Mesendoderm (in vitro differentiated cells): Measurements from ENCODE around the gene SIK1.
"Not testable (repeated sequence)": the region's sequence is repeated elsewhere in the genome, so short reads cannot be mapped to it uniquely, and the experiment has no call there.

Experiments used
- DNase-seq: peaks from one replicate; pipeline ENCODE4 v3.0.0; 2013
- H2AK5ac ChIP-seq: 2 replicates; pipeline ENCODE4 v1.6.1; 2013; ENCODE audit warnings: low read length, inconsistent platforms
- H2BK120ac ChIP-seq: 2 replicates; pipeline ENCODE4 v1.6.1; 2013; ENCODE audit warnings: low read depth, mild to moderate bottlenecking, low read length, moderate library complexity, mixed read lengths
- H2BK15ac ChIP-seq: replicated peaks from 2 replicates; pipeline ENCODE4 v1.6.1; 2013; ENCODE audit warnings: low read depth, mild to moderate bottlenecking, moderate library complexity
- H2BK5ac ChIP-seq: 2 replicates; pipeline ENCODE4 v1.6.1; 2013; ENCODE audit warnings: low read length, inconsistent platforms
- H3K18ac ChIP-seq: 2 replicates; pipeline ENCODE4 v1.6.1; 2013; ENCODE audit warnings: mild to moderate bottlenecking, low read length, mixed read lengths
- H3K23ac ChIP-seq: one replicate; pipeline ENCODE4 v1.6.1; 2013; ENCODE audit warnings: low read length
- H3K27ac ChIP-seq: 2 replicates; pipeline ENCODE4 v1.5.1; 2013; ENCODE audit warnings: low read depth, mild to moderate bottlenecking, inconsistent platforms, low read length, moderate library complexity
- H3K27me3 ChIP-seq: 2 replicates; pipeline ENCODE4 v1.6.1; 2013; ENCODE audit warnings: low read length, control low read depth, mild to moderate bottlenecking, inconsistent platforms; ENCODE audit not compliant: insufficient read depth, poor library complexity
- H3K36me3 ChIP-seq: 2 replicates; pipeline ENCODE4 v1.6.1; 2013; ENCODE audit warnings: low read length, inconsistent platforms; ENCODE audit not compliant: control insufficient read depth, insufficient read depth
- H3K4ac ChIP-seq: one replicate; pipeline ENCODE4 v1.6.1; 2013; ENCODE audit warnings: low read depth, mild to moderate bottlenecking, low read length, moderate library complexity
- H3K4me1 ChIP-seq: 2 replicates; pipeline ENCODE4 v1.6.1; 2013; ENCODE audit warnings: low read depth, low read length, inconsistent platforms; ENCODE audit not compliant: control insufficient read depth
- H3K4me2 ChIP-seq: 2 replicates; pipeline ENCODE4 v1.6.1; 2013; ENCODE audit warnings: low read length
- H3K4me3 ChIP-seq: 2 replicates; pipeline ENCODE4 v1.5.1; 2013; ENCODE audit warnings: mild to moderate bottlenecking, low read length
- H3K56ac ChIP-seq: one replicate; pipeline ENCODE4 v1.6.1; 2013; ENCODE audit warnings: low read length
- H3K79me1 ChIP-seq: 2 replicates; pipeline ENCODE4 v1.6.1; 2013; ENCODE audit warnings: low read length, inconsistent platforms
- H3K79me2 ChIP-seq: 2 replicates; pipeline ENCODE4 v1.6.1; 2013; ENCODE audit warnings: mild to moderate bottlenecking, low read length; ENCODE audit not compliant: control insufficient read depth, insufficient read depth
- H3K9ac ChIP-seq: 2 replicates; pipeline ENCODE4 v1.6.1; 2013; ENCODE audit warnings: low read length, inconsistent platforms
- H4K5ac ChIP-seq: one replicate; pipeline ENCODE4 v1.6.1; 2013; ENCODE audit warnings: low read length
- H4K8ac ChIP-seq: one replicate; pipeline ENCODE4 v1.6.1; 2013; ENCODE audit warnings: low read depth, mild to moderate bottlenecking, control low read depth, low read length, moderate library complexity
- WGBS: extraction: QIAGEN DNeasy Blood & Tissue Kit; methylation state at CpG from one replicate; pipeline ENCODE4 v1.1.7; 2013; ENCODE audit warnings: low lambda C conversion rate, missing lambda C conversion rate; ENCODE audit not compliant: insufficient coverage; ENCODE audit errors: extremely low coverage; 5-methylcytosine and 5-hydroxymethylcytosine counted together

Gene SIK1

GRCh38 chr21:43379626-43380122 is 47.3 kb downstream of the SIK1 start:
- not testable (repeated sequence) for H3K36me3 ChIP-seq, H2BK5ac ChIP-seq, H3K79me2 ChIP-seq, H2AK5ac ChIP-seq, H3K9ac ChIP-seq, H3K79me1 ChIP-seq, H3K4me3 ChIP-seq, H3K27me3 ChIP-seq, H3K27ac ChIP-seq, H3K56ac ChIP-seq, H3K4me1 ChIP-seq, H4K8ac ChIP-seq, H2BK120ac ChIP-seq, H3K18ac ChIP-seq, H2BK15ac ChIP-seq, H4K5ac ChIP-seq, H3K4ac ChIP-seq, H3K23ac ChIP-seq, H3K4me2 ChIP-seq, DNase-seq
- no CpG with 5 or more reads among the region's 16 CpGs for WGBS

GRCh38 chr21:43376478-43376882 is 50.5 kb downstream of the SIK1 start:
- no peak overlapping the region for H4K8ac ChIP-seq
- H2BK15ac ChIP-seq = no peak overlapping the region
- no peak overlapping the region for H2AK5ac ChIP-seq
- no CpG with 5 or more reads among the region's 10 CpGs for WGBS
- no peak overlapping the region for H3K9ac ChIP-seq
- H4K5ac ChIP-seq = no peak overlapping the region
- no peak overlapping the region for H3K4me3 ChIP-seq
- no peaks in the 10 kb centered on the region for H3K79me1 ChIP-seq
- DNase-seq = no peak
- no peaks in the 10 kb centered on the region for H3K79me2 ChIP-seq
- H3K23ac ChIP-seq = no peak overlapping the region
- H3K18ac ChIP-seq = no peak overlapping the region
- H2BK5ac ChIP-seq = no peak overlapping the region
- no peak overlapping the region for H3K56ac ChIP-seq
- H3K4me2 ChIP-seq = no peak overlapping the region
- H3K4me1 ChIP-seq = no peaks in the 10 kb centered on the region
- no peaks in the 10 kb centered on the region for H3K36me3 ChIP-seq
- no peaks in the 10 kb centered on the region for H3K27me3 ChIP-seq
- H3K4ac ChIP-seq = no peak overlapping the region
- H2BK120ac ChIP-seq = no peak overlapping the region
- no peak overlapping the region for H3K27ac ChIP-seq

- Histone ChIP-seq H3K56ac (no peak overlapping the region), H3K23ac (no peak overlapping the region), H3K4me2 (no peak overlapping the region), H3K4me1 (no peaks in the 10 kb centered on the region), H3K79me1 (no peaks in the 10 kb centered on the region), H4K5ac (no peak overlapping the region), H3K9ac (no peak overlapping the region), H3K27ac (no peak overlapping the region), H3K18ac (no peak overlapping the region), H3K4ac (no peak overlapping the region), H2BK5ac (no peak overlapping the region), H3K79me2 (no peaks in the 10 kb centered on the region), H3K4me3 (no peak overlapping the region), H4K8ac (no peak overlapping the region), H2BK120ac (no peak overlapping the region), H3K27me3 (no peaks in the 10 kb centered on the region), H2BK15ac (no peak overlapping the region), H3K36me3 (no peaks in the 10 kb centered on the region), H2AK5ac (no peak overlapping the region)
- DNase-seq = no peak
- no CpG with 5 or more reads among the region's 21 CpGs for WGBS
Observed at GRCh38 chr21:43375837-43376477, 51.0 kb downstream of the SIK1 start.

GRCh38 chr21:43375006-43375836 is 51.7 kb downstream of the SIK1 start:
- H2BK15ac ChIP-seq = no peak overlapping the region
- no peak overlapping the region for H3K27ac ChIP-seq
- no peak overlapping the region for H3K4ac ChIP-seq
- no peaks in the 10 kb centered on the region for H3K79me1 ChIP-seq
- H2BK5ac ChIP-seq = no peak overlapping the region
- no peak overlapping the region for H2AK5ac ChIP-seq
- H3K23ac ChIP-seq = no peak overlapping the region
- no peak overlapping the region for H4K8ac ChIP-seq
- no peaks in the 10 kb centered on the region for H3K79me2 ChIP-seq
- H3K18ac ChIP-seq = no peak overlapping the region
- H3K56ac ChIP-seq = no peak overlapping the region
- no CpG with 5 or more reads among the region's 17 CpGs for WGBS
- no peaks in the 10 kb centered on the region for H3K27me3 ChIP-seq
- no peaks in the 10 kb centered on the region for H3K36me3 ChIP-seq
- H4K5ac ChIP-seq = no peak overlapping the region
- no peak overlapping the region for H3K4me3 ChIP-seq
- no peak overlapping the region for H2BK120ac ChIP-seq
- no peak overlapping the region for H3K9ac ChIP-seq
- no peak for DNase-seq
- no peak overlapping the region for H3K4me2 ChIP-seq
- H3K4me1 ChIP-seq = no peaks in the 10 kb centered on the region

- WGBS = no CpG with 5 or more reads among the region's 16 CpGs
- no peak overlapping the region for H3K56ac ChIP-seq
- H3K4me2 ChIP-seq = no peak overlapping the region
- H3K27me3 ChIP-seq = no peaks in the 10 kb centered on the region
- H3K36me3 ChIP-seq = no peaks in the 10 kb centered on the region
- no peak overlapping the region for H4K8ac ChIP-seq
- H2AK5ac ChIP-seq = no peak overlapping the region
- no peak overlapping the region for H3K27ac ChIP-seq
- no peak overlapping the region for H3K18ac ChIP-seq
- no peaks in the 10 kb centered on the region for H3K4me1 ChIP-seq
- no peak overlapping the region for H2BK120ac ChIP-seq
- no peak overlapping the region for H3K4ac ChIP-seq
- no peak overlapping the region for H3K9ac ChIP-seq
- no peak for DNase-seq
- H2BK15ac ChIP-seq = no peak overlapping the region
- H4K5ac ChIP-seq = no peak overlapping the region
- no peak overlapping the region for H3K4me3 ChIP-seq
- no peak overlapping the region for H3K23ac ChIP-seq
- H3K79me2 ChIP-seq = no peaks in the 10 kb centered on the region
- H3K79me1 ChIP-seq = no peaks in the 10 kb centered on the region
- H2BK5ac ChIP-seq = no peak overlapping the region
Observed at GRCh38 chr21:43374228-43374885, 52.6 kb downstream of the SIK1 start.
